CD14-positive monocyte (primary cell): Measurements from ENCODE around the gene GOLGA5. TPM values are rescaled to one million over a fixed set of nuclear protein-coding genes. Genes with fewer than 3 reads are reported as not detected.

Experiments
- DNase-seq, 3 donors: peaks; one replicate each; pipeline ENCODE4 v3.0.0-alpha.2; 2011 to 2022
- H2AFZ ChIP-seq: 2 replicates; pipeline ENCODE4 v1.6.0; 2012; ENCODE audit warnings: mild to moderate bottlenecking, low read depth, low read length, inconsistent platforms; ENCODE audit not compliant: insufficient read depth, poor library complexity, severe bottlenecking
- H3K27ac ChIP-seq, 2 donors: 1 replicate in 1 of 2; 2 replicates in 1 of 2; pipeline ENCODE4 v1.5.1; 2012 to 2013; ENCODE audit warnings: low read length in 2 of 2, control low read depth in 1 of 2, inconsistent platforms in 1 of 2, low read depth in 1 of 2, mild to moderate bottlenecking in 1 of 2
- H3K27me3 ChIP-seq, 2 donors: one replicate each; pipeline versions ENCODE4 v1.6.0 to v1.6.1; 2011 to 2013; ENCODE audit warnings: low read length in 2 of 2; ENCODE audit not compliant: control insufficient read depth in 2 of 2, insufficient read depth in 2 of 2
- H3K36me3 ChIP-seq, 2 donors: replicated peaks in 1 of 2; 1 replicate in 1 of 2; 2 replicates in 1 of 2; pipeline versions ENCODE4 v1.5.1 to v1.6.1; 2012 to 2013; ENCODE audit warnings: low read length in 2 of 2, control low read depth in 1 of 2, inconsistent platforms in 1 of 2, mild to moderate bottlenecking in 1 of 2; ENCODE audit not compliant: insufficient read depth in 2 of 2, control insufficient read depth in 1 of 2
- H3K4me1 ChIP-seq, 2 donors: 1 replicate in 1 of 2; 2 replicates in 1 of 2; pipeline versions ENCODE4 v1.5.1 to v1.6.1; 2012 to 2013; ENCODE audit warnings: low read length in 2 of 2, control low read depth in 1 of 2, inconsistent platforms in 1 of 2, mild to moderate bottlenecking in 1 of 2, moderate library complexity in 1 of 2; ENCODE audit not compliant: insufficient read depth in 2 of 2, control insufficient read depth in 1 of 2
- H3K4me2 ChIP-seq: replicated peaks from 2 replicates; pipeline ENCODE3; 2012; ENCODE audit warnings: low read length, moderate library complexity, mild to moderate bottlenecking; ENCODE audit not compliant: poor library complexity, severe bottlenecking; ENCODE audit errors: extremely low read depth
- H3K4me3 ChIP-seq, 3 experiments: fragments of 200-600 bp in 1 of 3; sonication (generic) in 1 of 3; replicated peaks in 1 of 3; 1 replicate in 2 of 3; 2 replicates in 1 of 3; pipeline ENCODE4 v1.5.1; 2011 to 2013; ENCODE audit warnings: low read length in 3 of 3, mild to moderate bottlenecking in 3 of 3, control low read depth in 2 of 3, low read depth in 2 of 3, inconsistent platforms in 1 of 3, moderate library complexity in 1 of 3
- H3K79me2 ChIP-seq: 2 replicates; pipeline ENCODE4 v1.6.0; 2012; ENCODE audit warnings: mild to moderate bottlenecking, control low read depth, inconsistent platforms, low read length, moderate library complexity; ENCODE audit not compliant: insufficient read depth
- H3K9ac ChIP-seq: 2 replicates; pipeline ENCODE4 v1.6.0; 2017; ENCODE audit warnings: low read length, mild to moderate bottlenecking; ENCODE audit not compliant: insufficient read depth, poor library complexity, severe bottlenecking
- H3K9me3 ChIP-seq, 2 donors: replicated peaks in 1 of 2; 1 replicate in 1 of 2; 2 replicates in 1 of 2; pipeline versions ENCODE4 v1.5.1 to v1.6.1; 2012 to 2013; ENCODE audit warnings: low read length in 2 of 2, control low read depth in 1 of 2; ENCODE audit not compliant: control insufficient read depth in 1 of 2, insufficient read depth in 1 of 2
- H4K20me1 ChIP-seq: 2 replicates; pipeline ENCODE4 v1.6.0; 2012; ENCODE audit warnings: mild to moderate bottlenecking, low read length, control low read depth, moderate library complexity; ENCODE audit not compliant: insufficient read depth
- H3K27ac Mint-ChIP-seq, 7 donors: one replicate each; pipeline ENCODE4 v1.8.0; 2020; ENCODE audit warnings: mild to moderate bottlenecking in 7 of 7, mixed read lengths in 7 of 7, moderate library complexity in 6 of 7, inconsistent platforms in 2 of 7
- H3K27me3 Mint-ChIP-seq, 3 donors: one replicate each; pipeline ENCODE4 v1.8.0; 2021 to 2022; ENCODE audit warnings: low read depth in 3 of 3, mild to moderate bottlenecking in 3 of 3, mixed read lengths in 3 of 3, moderate library complexity in 3 of 3, inconsistent platforms in 1 of 3
- H3K36me3 Mint-ChIP-seq, 2 donors: one replicate each; pipeline ENCODE4 v1.8.0; 2020; ENCODE audit warnings: mixed read lengths in 2 of 2, inconsistent platforms in 1 of 2, mild to moderate bottlenecking in 1 of 2
- H3K4me1 Mint-ChIP-seq: one replicate; pipeline ENCODE4 v1.8.0; 2020; ENCODE audit warnings: mild to moderate bottlenecking, mixed read lengths
- H3K4me3 Mint-ChIP-seq, 2 donors: one replicate each; pipeline ENCODE4 v1.8.0; 2020; ENCODE audit warnings: mild to moderate bottlenecking in 2 of 2, mixed read lengths in 2 of 2, moderate library complexity in 1 of 2
- H3K9me3 Mint-ChIP-seq, 7 donors: one replicate each; pipeline ENCODE4 v1.8.0; 2020 to 2022; ENCODE audit warnings: mixed read lengths in 7 of 7, mild to moderate bottlenecking in 6 of 7, moderate library complexity in 6 of 7, inconsistent platforms in 2 of 7
- WGBS: methylation state at CpG from one replicate; pipeline ENCODE4 v1.1.5; 2013; ENCODE audit warnings: missing lambda C conversion rate; ENCODE audit not compliant: insufficient coverage; 5-methylcytosine and 5-hydroxymethylcytosine counted together
- intact Hi-C, 2 donors: fragments of 100-400 bp; cut with micrococcal nuclease; formaldehyde crosslinking; loops; one replicate each; pipeline versions ENCODE4 v1.15.0 to v1.15.1; 2023
- polyA minus RNA-seq: library from RNA; depleted of rRNA, polyadenylated mRNA; stranded (reverse); fragments of >200 nt; gene quantifications from 2 replicates; pipeline ENCODE4 v1.2.3, GENCODE V29; 2012
- polyA plus RNA-seq, 3 donors: library from polyadenylated mRNA; depleted of rRNA in 1 of 3; unstranded in 2 of 3; stranded (reverse) in 1 of 3; fragments of 300-500 nt in 2 of 3; fragments of >200 nt in 1 of 3; fragmentation: Illumina TruSeq in 2 of 3; gene quantifications; 1 replicate in 2 of 3; 2 replicates in 1 of 3; pipeline ENCODE4 v1.2.3, GENCODE V29; 2012 to 2021
- total RNA-seq, 12 experiments: library from RNA in 1 of 12; stranded (reverse) in 1 of 12; fragments of 120-200 nt in 1 of 12; gene quantifications; one replicate each; pipeline ENCODE4 v1.2.4 and lab custom pipeline; 2013 to 2026; ENCODE audit warnings: mixed read lengths in 6 of 12, inconsistent platforms in 1 of 12
- TF ChIP-seq, protein P1 (sequence below): fragments of 200-600 bp; IDR thresholded peaks from one replicate; pipeline ENCODE4 v1.8.0; 2022; ENCODE audit warnings: antibody characterized with exemption, mild to moderate bottlenecking

Gene GOLGA5
- 30.9 TPM for total RNA-seq (2013)
- polyA plus RNA-seq (10 to 100 TPM; 12.4 to 19.0 (median 16.3) TPM), polyA minus RNA-seq (9.7 and 15.8 TPM in 2 replicates), total RNA-seq (lab: John Stamatoyannopoulos, UW) (14.7 to 42.0 (median 27.7) reads per million in 11 experiments)

- Histone ChIP-seq H3K79me2 (peaks cover 44% of the 10 kb centered on the region), H3K27me3 (no peaks in the 10 kb centered on the region), H3K36me3 (peaks cover 16 to 24% of the 10 kb centered on the region in 2 donors), H4K20me1 (peaks cover 18% of the 10 kb centered on the region), H2AFZ (peak within 1 kb of the TSS; percentile 92), H3K4me2 (peak within 1 kb of the TSS; percentile 98), H3K4me1 (peaks cover 21 to 27% of the 10 kb centered on the region in 2 donors), H3K9me3 (peaks cover 10 to 20% of the 10 kb centered on the region in 2 donors), H3K9ac (peak within 1 kb of the TSS; percentile 97), H3K27ac (peak within 1 kb of the TSS; percentile 90 to 97), H3K4me3 (peak within 1 kb of the TSS; percentile 91 to 99 (median 94))
- Mint-ChIP-seq H3K27ac (peak within 1 kb of the TSS; percentile 90 to 98 (median 97)), H3K27me3 (no peaks in the 10 kb centered on the region), H3K9me3 (peaks cover 14 to 23% (median 20%) of the 10 kb centered on the region in 7 donors), H3K4me1 (peaks cover 27% of the 10 kb centered on the region), H3K4me3 (peak within 1 kb of the TSS; percentile 94 to 98), H3K36me3 (peaks cover 17 to 30% of the 10 kb centered on the region in 2 donors)
- TF ChIP-seq, protein P1, sequence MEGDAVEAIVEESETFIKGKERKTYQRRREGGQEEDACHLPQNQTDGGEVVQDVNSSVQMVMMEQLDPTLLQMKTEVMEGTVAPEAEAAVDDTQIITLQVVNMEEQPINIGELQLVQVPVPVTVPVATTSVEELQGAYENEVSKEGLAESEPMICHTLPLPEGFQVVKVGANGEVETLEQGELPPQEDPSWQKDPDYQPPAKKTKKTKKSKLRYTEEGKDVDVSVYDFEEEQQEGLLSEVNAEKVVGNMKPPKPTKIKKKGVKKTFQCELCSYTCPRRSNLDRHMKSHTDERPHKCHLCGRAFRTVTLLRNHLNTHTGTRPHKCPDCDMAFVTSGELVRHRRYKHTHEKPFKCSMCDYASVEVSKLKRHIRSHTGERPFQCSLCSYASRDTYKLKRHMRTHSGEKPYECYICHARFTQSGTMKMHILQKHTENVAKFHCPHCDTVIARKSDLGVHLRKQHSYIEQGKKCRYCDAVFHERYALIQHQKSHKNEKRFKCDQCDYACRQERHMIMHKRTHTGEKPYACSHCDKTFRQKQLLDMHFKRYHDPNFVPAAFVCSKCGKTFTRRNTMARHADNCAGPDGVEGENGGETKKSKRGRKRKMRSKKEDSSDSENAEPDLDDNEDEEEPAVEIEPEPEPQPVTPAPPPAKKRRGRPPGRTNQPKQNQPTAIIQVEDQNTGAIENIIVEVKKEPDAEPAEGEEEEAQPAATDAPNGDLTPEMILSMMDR: no peak
- WGBS: under 1% methylated on average over 69 of the region's 71 CpGs
- intact Hi-C loops: loop anchor here in 1 of 2 donors (10.0 kb wide), 1 partner anchor 669 kb away; the partner anchor contains the start of genes CPSF2 and NDUFB1
- DNase-seq: peak; percentile 97 to 99 (median 99)
Measured at GRCh38 chr14:92793709-92794546, at the start of gene GOLGA5. Gene GOLGA5, plus strand, starts transcription at chr14:92794305. Its CDS starts 3,133 bp downstream, at chr14:92797438.

DNA sequence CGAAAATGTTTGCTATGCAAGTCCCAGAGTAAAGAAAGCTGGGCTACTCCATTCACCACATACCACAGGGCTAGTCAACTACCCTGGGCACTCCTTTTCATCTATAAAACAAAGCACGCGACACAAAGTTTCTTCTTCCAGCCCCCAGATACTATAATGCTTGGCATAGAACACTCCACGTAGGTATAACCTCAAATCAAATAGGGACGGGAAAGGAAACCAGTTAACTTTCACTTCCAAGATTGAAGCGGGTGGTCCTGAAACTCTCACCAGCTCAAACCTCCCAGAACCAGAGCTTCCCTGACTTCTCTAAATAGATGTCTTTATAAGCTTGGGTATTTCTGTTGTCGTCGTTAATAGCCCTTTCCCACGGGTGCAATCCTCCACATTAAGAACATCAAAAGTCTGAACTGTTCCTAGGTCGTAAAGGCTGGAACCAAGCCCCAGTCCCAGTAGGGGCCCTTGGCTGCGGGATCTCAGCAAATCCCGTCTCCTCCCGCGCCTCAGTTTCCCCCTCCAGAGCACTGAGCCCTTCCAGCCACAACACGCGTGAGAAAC lies 46.3 kb upstream of the GOLGA5 start:
- WGBS: 16% methylated on average over 11 of the region's 16 CpGs
- DNase-seq: no peak
- peaks cover 3 to 15% of the 10 kb centered on the region in 2 donors for H3K36me3 Mint-ChIP-seq
- Histone ChIP-seq H3K4me2 (peak overlapping the region; percentile 82), H3K9ac (peak overlapping the region; percentile 47), H3K36me3 (no peaks in the 10 kb centered on the region), H3K27ac (no peak overlapping the region), H3K79me2 (no peaks in the 10 kb centered on the region), H3K27me3 (peaks cover 37 to 61% of the 10 kb centered on the region in 2 donors), H3K9me3 (peaks cover 7 to 19% of the 10 kb centered on the region in 2 donors), H2AFZ (peak overlapping the region; percentile 70), H3K4me1 (peaks cover 17 to 22% of the 10 kb centered on the region in 2 donors), H4K20me1 (no peaks in the 10 kb centered on the region), H3K4me3 (peak overlapping the region; percentile 23 to 73 (median 31))
- peaks cover 30% of the 10 kb centered on the region for H3K4me1 Mint-ChIP-seq
- intact Hi-C loops: loop anchor here in 1 of 2 donors (5.0 kb wide), 1 partner anchor 40 kb away; no protein-coding TSS in a partner anchor
- TF ChIP-seq, protein P1: no peak
- H3K4me3 Mint-ChIP-seq: peak overlapping the region; percentile 83 to 90
- peaks cover 10 to 43% (median 29%) of the 10 kb centered on the region in 7 donors for H3K9me3 Mint-ChIP-seq
- peaks cover 55 to 72% (median 58%) of the 10 kb centered on the region in 3 donors for H3K27me3 Mint-ChIP-seq
- H3K27ac Mint-ChIP-seq: peak overlapping the region in 6 of 7 donors; percentile 1 to 81 (median 46)
